Peyer's patch (tissue), 4 donors: ENCODE data around the gene PDLIM1. TPM values are rescaled to one million over a fixed set of nuclear protein-coding genes. Genes with fewer than 3 reads are reported as not detected.
A peak's percentile ranks its signal among the peaks of the same experiment; 100 is the strongest.

Source experiments
- DNase-seq, 3 donors: peaks; one replicate each; pipeline ENCODE4 v3.0.0-alpha.2; 2017 to 2019
- H3K27ac ChIP-seq, 4 donors: fragments of 200-600 bp; sonication (generic); one replicate each; pipeline ENCODE4 v1.5.1; 2016 to 2019
- H3K27me3 ChIP-seq, 2 donors: fragments of 200-600 bp; sonication (generic); one replicate each; pipeline ENCODE4 v1.5.1; 2019
- H3K36me3 ChIP-seq, 3 donors: fragments of 200-600 bp; sonication (generic); one replicate each; pipeline ENCODE4 v1.5.1; 2016 to 2019
- H3K4me1 ChIP-seq, 4 donors: fragments of 200-600 bp; sonication (generic); one replicate each; pipeline ENCODE4 v1.5.1; 2016 to 2019
- H3K4me3 ChIP-seq, 4 donors: fragments of 200-600 bp; sonication (generic); 1 replicate in 3 of 4; 2 replicates in 1 of 4; pipeline ENCODE4 v1.5.1; 2016 to 2019; ENCODE audit warnings: mild to moderate bottlenecking in 1 of 4
- H3K9me3 ChIP-seq, 4 donors: fragments of 200-600 bp; sonication (generic); one replicate each; pipeline ENCODE4 v1.5.1; 2016 to 2019; ENCODE audit warnings: mild to moderate bottlenecking in 1 of 4
- CTCF ChIP-seq, 6 experiments: fragments of 450-650 bp in 4 of 6; fragments of 200-600 bp in 2 of 6; sonication (generic) in 1 of 6; IDR thresholded peaks; one replicate each; pipeline ENCODE4 v1.5.1; 2017 to 2019; ENCODE audit warnings: antibody characterized with exemption in 6 of 6, mild to moderate bottlenecking in 3 of 6, moderate library complexity in 1 of 6
- POLR2A ChIP-seq, 2 donors: fragments of 450-650 bp; IDR thresholded peaks; one replicate each; pipeline ENCODE4 v1.5.1; 2017; ENCODE audit warnings: antibody characterized with exemption in 2 of 2, mild to moderate bottlenecking in 2 of 2, moderate library complexity in 2 of 2
- total RNA-seq, 4 donors: library from RNA; depleted of rRNA; stranded (reverse); fragments of >200 nt; gene quantifications; one replicate each; pipeline ENCODE4 v1.1.0, GENCODE V29; 2016

The PDLIM1 gene
- total RNA-seq, 4 donors from 2014 or later: 180 to 351 (median 240) TPM

- Histone ChIP-seq H3K27ac (peak overlapping the region in 2 of 4 donors; percentile 91 to 92), H3K27me3 (no peaks in the 10 kb centered on the region), H3K9me3 (no peaks in the 10 kb centered on the region), H3K36me3 (no peaks in the 10 kb centered on the region), H3K4me1 (peaks cover 0 to 87% (median 10%) of the 10 kb centered on the region in 4 donors), H3K4me3 (no peak overlapping the region)
- DNase-seq: no peak
- TF ChIP-seq CTCF (IDR thresholded peaks at IDR 0.05) (no peak), POLR2A (IDR thresholded peaks at IDR 0.05) (no peak)
These were observed 10.2 kb downstream of the PDLIM1 start for GRCh38 chr10:95280637-95281036.

- no peaks in the 10 kb centered on the region for H3K9me3 ChIP-seq
- no peak overlapping the region for H3K4me3 ChIP-seq
- peaks cover 0 to 87% (median 12%) of the 10 kb centered on the region in 4 donors for H3K4me1 ChIP-seq
- no peaks in the 10 kb centered on the region for H3K27me3 ChIP-seq
- H3K27ac ChIP-seq: peak overlapping the region; percentile 40 to 92 (median 72)
- TF ChIP-seq CTCF (IDR thresholded peaks at IDR 0.05) (no peak), POLR2A (IDR thresholded peaks at IDR 0.05) (no peak)
- H3K36me3 ChIP-seq: no peaks in the 10 kb centered on the region
- DNase-seq: no peak
These were observed 11.6 kb downstream of the PDLIM1 start for GRCh38 chr10:95279042-95279820.

GRCh38 chr10:95278061-95278988 is 12.5 kb downstream of the PDLIM1 start:
- no peaks in the 10 kb centered on the region for H3K9me3 ChIP-seq
- H3K27ac ChIP-seq: peak overlapping the region; percentile 40 to 92 (median 80)
- no peak overlapping the region for H3K4me3 ChIP-seq
- no peaks in the 10 kb centered on the region for H3K27me3 ChIP-seq
- no peak for TF ChIP-seq POLR2A (IDR thresholded peaks at IDR 0.05)
- no peak for TF ChIP-seq CTCF (IDR thresholded peaks at IDR 0.05)
- peaks cover 0 to 89% (median 12%) of the 10 kb centered on the region in 4 donors for H3K4me1 ChIP-seq
- peak in 1 of 3 donors; percentile 63 for DNase-seq
- no peaks in the 10 kb centered on the region for H3K36me3 ChIP-seq

GRCh38 chr10:95277614-95278013 is 13.2 kb downstream of the PDLIM1 start:
- peak overlapping the region; percentile 35 to 92 (median 80) for H3K27ac ChIP-seq
- DNase-seq: no peak
- TF ChIP-seq CTCF (IDR thresholded peaks at IDR 0.05) (no peak), POLR2A (IDR thresholded peaks at IDR 0.05) (no peak)
- H3K4me3 ChIP-seq: no peak overlapping the region
- H3K27me3 ChIP-seq: no peaks in the 10 kb centered on the region
- H3K9me3 ChIP-seq: no peaks in the 10 kb centered on the region
- H3K36me3 ChIP-seq: no peaks in the 10 kb centered on the region
- peaks cover 0 to 94% (median 14%) of the 10 kb centered on the region in 4 donors for H3K4me1 ChIP-seq

GRCh38 chr10:95277201-95277570 is 13.6 kb downstream of the PDLIM1 start:
- Histone ChIP-seq H3K27ac (peak overlapping the region; percentile 35 to 92 (median 80)), H3K27me3 (no peaks in the 10 kb centered on the region), H3K4me3 (no peak overlapping the region), H3K9me3 (no peaks in the 10 kb centered on the region), H3K36me3 (no peaks in the 10 kb centered on the region), H3K4me1 (peaks cover 0 to 91% (median 14%) of the 10 kb centered on the region in 4 donors)
- no peak for DNase-seq
- TF ChIP-seq POLR2A (IDR thresholded peaks at IDR 0.05) (no peak), CTCF (IDR thresholded peaks at IDR 0.05) (no peak)
